Measurements from ENCODE around the gene LMTK2. TPM values are rescaled to one million over a fixed set of nuclear protein-coding genes. Genes with fewer than 3 reads are reported as not detected.

The LMTK2 gene
- total RNA-seq, 1 experiment from 2014 or later: 17.8 TPM

GRCh38 chr7:98210513-98211220 is 104.0 kb downstream of the LMTK2 start:
- no peaks in the 10 kb centered on the region for H3K9me2 ChIP-seq (ENCODE audit: insufficient read depth)
- BruUV-seq (replicated peaks): no TSS peak
- H3K4me3 ChIP-seq (replicated peaks in 1 of 2; ENCODE audit: low read depth in 1 of 2, low read length in 2 of 2): no peak overlapping the region
- peaks cover 3 to 7% of the 10 kb centered on the region in 2 experiments; a peak in 2 of 4 replicates for H3K4me1 ChIP-seq (ENCODE audit: control insufficient read depth in 1 of 2, insufficient read depth in 2 of 2, low read length in 2 of 2)
- peaks cover 0 to 2% of the 10 kb centered on the region in 2 experiments; a peak in 1 of 4 replicates for H3K36me3 ChIP-seq (ENCODE audit: control insufficient read depth in 1 of 2, insufficient read depth in 2 of 2, low read length in 2 of 2)
- H2AFZ ChIP-seq (ENCODE audit: low read depth, low read length, poor library complexity, severe bottlenecking): no peak overlapping the region
- no peaks in the 10 kb centered on the region for H3K9me3 ChIP-seq (ENCODE audit: control insufficient read depth in 1 of 2, insufficient read depth in 1 of 2, low read depth in 1 of 2, low read length in 2 of 2)
- RAD21 ChIA-PET (ENCODE audit: low non-redundant PET in 1 of 2, low total read pairs in 2 of 2, uncharacterized antibody in 2 of 2, unreplicated experiment in 2 of 2): interaction anchor here in 1 of 2 experiments (0.6 kb wide), 1 partner anchor 187 kb away, joined by 3 read pairs; no protein-coding TSS in a partner anchor
- POLR2A ChIA-PET: no interaction called here
- no peak overlapping the region for H3K9ac ChIP-seq (ENCODE audit: low read length)
- H3K4me2 ChIP-seq (ENCODE audit: low read length): no peak overlapping the region
- H3K79me2 ChIP-seq (ENCODE audit: insufficient read depth, low read length): no peaks in the 10 kb centered on the region
- H3K27ac ChIP-seq (ENCODE audit: low read depth, low read length): no peak overlapping the region
- DNase-seq (ENCODE audit: low read depth, low spot score) (no peak), ATAC-seq (no peak)
- intact Hi-C loops (cut with micrococcal nuclease): no loop called here
- H3K27me3 ChIP-seq (ENCODE audit: insufficient read depth, low read length): no peaks in the 10 kb centered on the region
- H4K20me1 ChIP-seq (ENCODE audit: insufficient read depth): no peaks in the 10 kb centered on the region
- CTCF ChIA-PET: no interaction called here
- TF ChIP-seq EZH2 (IDR thresholded peaks at IDR 0.05) (no peak), SRF (IDR thresholded peaks at IDR 0.05; ENCODE audit: low read depth) (no peak), YY1 (IDR thresholded peaks at IDR 0.05; ENCODE audit: extremely low read depth, insufficient replicate concordance, low read depth, low read length) (no peak), TCF7L2 (IDR thresholded peaks at IDR 0.05; ENCODE audit: borderline replicate concordance, extremely low read depth, insufficient read depth, insufficient read length) (no peak), EZH2phosphoT487 (IDR thresholded peaks at IDR 0.05; ENCODE audit: borderline replicate concordance) (no peak), ZNF274 (IDR thresholded peaks at IDR 0.05; ENCODE audit: low read depth, low read length) (no peak), SIN3A (IDR thresholded peaks at IDR 0.05; ENCODE audit: low read depth) (no peak), SP1 (IDR thresholded peaks at IDR 0.05; ENCODE audit: low read depth) (no peak), ELF1 (IDR thresholded peaks at IDR 0.05; ENCODE audit: borderline replicate concordance, low read depth) (no peak), JUND (IDR thresholded peaks at IDR 0.05) (no peak), REST (IDR thresholded peaks at IDR 0.05; ENCODE audit: low read depth) (no peak), ZFX (IDR thresholded peaks at IDR 0.05) (no peak)

Measured in HCT116 (cell line).